COLO668 (cell line): ENCODE results near the gene LMO1.
A peak's percentile ranks its signal among the peaks of the same experiment; 100 is the strongest.

ENCODE experiments used
- DNase-seq: peaks from one replicate; lab custom pipeline; 2025; ENCODE audit not compliant: unreplicated experiment; lab: John Stamatoyannopoulos, UW

The LMO1 gene

GRCh38 chr11:8229299-8230177 is 34.1 kb downstream of the LMO1 start:
- peak; percentile 4 for DNase-seq

DNA sequence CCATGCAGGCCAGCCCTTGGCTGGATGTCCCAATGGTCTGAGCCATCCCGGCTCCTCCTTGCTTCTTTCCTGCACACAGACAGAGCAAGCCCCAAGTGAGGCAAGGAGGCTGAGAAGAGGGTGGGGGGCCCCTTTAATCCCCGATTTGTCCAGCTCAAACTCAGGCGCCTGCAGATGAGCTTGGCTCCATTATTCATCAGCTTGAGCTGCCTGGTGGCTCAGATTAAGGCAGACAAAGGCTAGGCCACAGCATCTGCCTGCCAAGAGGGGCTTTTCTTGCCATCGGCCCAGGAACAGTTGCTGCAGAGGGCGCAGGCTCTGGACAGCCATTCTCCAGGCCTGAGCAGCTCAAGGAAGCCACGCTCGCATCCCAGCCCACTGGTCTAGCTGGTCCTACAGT is 35.4 kb downstream of the LMO1 start:
- no peak for DNase-seq

DNA sequence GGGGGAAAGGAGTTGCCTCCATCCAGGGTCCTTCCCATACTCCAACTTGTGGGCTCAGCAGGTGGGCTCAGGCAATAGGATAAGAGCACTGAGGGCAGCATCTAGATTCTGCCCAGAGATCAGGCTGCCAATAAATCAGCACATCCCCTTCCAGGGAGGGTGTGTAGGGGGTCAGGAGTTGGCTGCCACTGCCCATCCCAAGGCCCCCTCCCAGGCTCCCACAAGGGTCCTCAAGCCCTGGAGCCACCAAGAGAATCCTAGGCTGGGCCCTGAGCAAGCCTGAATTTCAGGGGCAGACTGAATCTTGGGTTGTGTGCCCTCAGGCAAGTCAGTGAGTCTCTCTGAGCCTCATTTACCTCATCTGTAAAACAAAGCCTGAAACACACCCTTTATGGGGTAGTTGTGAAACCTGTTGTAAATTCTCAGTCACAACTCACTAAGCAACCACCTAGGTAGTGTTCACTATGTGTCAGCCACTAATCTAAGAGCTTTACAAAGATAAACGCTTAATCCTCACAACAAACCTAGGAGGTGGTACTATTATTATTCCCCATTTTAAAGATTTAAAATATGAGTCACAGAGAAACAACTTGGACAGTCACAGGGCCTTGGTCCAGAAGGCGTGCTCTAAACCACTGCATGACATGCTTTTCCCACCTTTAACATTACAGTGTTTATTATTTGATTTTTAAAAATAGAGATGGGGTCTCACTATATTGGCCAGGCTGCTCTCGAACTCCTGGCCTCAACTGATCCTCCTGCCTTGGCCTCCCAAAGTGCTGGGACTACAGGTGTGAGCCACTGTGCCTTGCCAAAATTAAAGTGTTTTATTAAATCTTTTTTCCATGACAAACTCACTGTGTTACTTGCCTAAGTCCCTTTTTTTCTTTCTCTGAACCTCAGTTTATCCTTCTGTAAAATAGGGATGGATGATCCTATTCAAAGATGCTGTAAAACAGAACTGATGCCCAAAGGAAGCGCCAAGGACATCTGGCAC is 36.2 kb downstream of the LMO1 start:
- DNase-seq = no peak

GRCh38 chr11:8225589-8226036 is 38.1 kb downstream of the LMO1 start:
- DNase-seq = peak; percentile 64

GRCh38 chr11:8224711-8225110 is 39.0 kb downstream of the LMO1 start:
- no peak for DNase-seq

GRCh38 chr11:8224161-8224591 is 39.5 kb downstream of the LMO1 start:
- DNase-seq = no peak

DNA sequence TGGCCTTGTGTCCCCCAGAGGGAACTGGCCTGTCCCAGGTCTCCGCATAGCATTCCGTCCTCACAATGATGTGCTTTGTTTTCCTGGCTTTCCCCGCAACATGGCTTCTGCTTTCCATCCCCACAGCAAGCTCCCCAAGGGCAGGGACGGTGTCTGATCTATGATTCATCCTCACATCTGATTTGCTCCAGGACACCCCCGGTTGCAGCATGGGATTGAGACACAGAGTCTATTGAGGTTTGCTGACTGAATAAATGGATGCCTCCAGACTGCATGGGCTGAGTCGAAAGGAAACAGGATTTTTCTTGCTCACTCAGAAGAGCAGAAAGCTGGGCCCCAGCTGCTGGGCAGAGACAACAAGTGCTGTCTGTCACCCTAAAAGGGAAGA is 40.2 kb downstream of the LMO1 start:
- DNase-seq = no peak

DNA sequence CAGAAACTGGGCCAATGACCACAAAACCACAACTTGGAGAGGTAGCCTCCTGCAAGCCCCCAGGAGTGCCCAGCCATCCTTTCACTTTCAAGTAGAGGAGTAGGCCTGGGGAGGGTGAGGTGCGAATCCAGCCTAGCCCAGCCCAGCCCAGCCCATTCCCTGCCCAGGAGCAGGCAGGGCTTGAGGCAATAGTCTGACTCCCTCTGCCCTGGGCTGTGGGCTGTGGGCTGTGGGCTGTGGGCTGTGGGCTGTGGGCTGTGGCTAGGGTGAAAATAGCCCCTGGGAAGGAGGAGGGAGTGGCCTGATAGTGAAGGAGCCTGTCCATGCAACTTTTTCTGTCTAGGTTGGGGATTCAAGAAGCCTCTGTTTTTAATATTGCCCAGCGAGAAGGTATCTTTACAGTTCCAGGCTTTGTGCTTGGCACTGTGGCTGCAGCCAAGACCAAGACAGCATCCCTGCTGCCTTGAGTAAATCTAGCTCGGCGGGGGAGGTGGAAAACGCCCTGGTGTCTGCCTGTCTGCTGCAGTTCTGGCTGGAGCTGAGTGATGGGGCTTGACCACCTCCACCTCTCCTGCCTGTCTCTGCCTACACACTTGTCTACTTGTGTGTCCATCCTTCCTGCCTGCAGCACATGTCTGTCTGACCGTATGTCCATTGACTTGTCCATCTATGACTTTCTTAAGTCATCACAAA is 40.7 kb downstream of the LMO1 start:
- no peak for DNase-seq

- no peak for DNase-seq
Observed at GRCh38 chr11:8221917-8222495, 41.7 kb downstream of the LMO1 start.

DNA sequence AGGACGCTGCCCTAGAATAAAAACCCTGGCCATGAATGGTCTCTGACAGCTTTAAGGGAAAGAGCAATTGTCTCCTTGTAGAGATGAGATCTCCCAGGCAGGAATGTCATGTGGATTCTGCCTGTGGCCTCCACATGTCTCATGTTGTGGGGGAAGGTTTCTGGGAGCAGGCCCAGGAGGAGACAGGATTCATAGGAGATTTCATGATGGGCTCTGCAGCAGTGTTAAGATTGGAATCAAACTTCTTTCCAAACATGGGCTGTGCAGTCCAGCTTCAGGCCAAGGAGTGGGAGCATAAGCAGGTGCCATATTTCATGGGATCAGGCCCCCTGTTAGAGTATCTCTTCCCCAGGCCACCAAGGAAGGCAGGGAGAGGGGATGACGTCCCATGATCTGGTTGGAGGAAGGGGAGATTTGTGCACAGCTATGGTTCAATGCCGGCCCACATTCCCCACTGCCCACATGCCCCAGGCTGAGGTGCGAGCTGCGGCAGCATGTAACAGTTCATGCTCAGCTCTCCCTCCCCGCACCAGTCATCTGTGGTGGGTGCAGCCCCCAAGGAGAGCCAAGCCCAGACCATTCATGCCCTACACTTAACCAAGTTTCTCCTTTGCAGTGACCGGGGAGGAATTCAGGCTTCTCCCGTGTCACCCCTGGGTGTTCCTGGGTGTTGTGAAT is 42.5 kb downstream of the LMO1 start:
- no peak for DNase-seq

DNA sequence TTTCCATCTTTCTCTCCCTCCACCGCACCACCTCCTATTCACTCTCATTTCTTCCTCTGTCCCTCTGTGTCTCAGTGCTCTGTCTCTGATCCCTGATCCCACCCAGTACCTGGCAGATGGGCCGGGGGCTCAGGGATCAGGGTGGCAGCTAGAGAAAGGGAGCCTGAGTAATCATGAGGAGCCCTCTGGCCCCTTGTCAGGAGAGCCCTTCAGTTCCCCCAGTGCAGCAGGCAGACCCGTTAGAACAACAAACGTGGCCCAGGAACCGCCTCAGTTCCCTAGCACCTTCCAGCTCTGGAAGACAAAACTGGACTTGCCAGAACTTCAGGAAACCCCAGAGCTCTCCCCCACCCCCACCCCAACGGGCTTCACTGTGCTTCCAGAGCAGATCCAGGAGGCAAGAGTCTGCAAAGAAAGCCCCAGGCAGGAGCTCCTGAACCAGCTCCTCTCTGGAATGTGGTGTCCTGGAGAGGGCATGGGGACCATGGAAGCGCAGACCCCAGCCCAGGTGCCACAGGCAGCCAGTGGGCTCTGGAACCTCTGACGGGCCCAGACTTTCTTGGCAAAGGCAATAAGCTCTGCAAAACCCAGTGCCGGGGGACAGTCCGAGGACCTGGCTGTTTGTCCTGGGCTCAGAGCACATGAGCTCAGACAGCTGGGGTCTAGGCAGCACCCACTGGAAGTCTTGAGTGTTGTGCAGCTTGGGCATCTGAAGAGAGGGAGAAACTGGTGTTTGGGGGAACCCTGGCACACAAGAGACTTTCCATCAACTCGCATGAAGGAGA is 43.2 kb downstream of the LMO1 start:
- DNase-seq = no peak

DNA sequence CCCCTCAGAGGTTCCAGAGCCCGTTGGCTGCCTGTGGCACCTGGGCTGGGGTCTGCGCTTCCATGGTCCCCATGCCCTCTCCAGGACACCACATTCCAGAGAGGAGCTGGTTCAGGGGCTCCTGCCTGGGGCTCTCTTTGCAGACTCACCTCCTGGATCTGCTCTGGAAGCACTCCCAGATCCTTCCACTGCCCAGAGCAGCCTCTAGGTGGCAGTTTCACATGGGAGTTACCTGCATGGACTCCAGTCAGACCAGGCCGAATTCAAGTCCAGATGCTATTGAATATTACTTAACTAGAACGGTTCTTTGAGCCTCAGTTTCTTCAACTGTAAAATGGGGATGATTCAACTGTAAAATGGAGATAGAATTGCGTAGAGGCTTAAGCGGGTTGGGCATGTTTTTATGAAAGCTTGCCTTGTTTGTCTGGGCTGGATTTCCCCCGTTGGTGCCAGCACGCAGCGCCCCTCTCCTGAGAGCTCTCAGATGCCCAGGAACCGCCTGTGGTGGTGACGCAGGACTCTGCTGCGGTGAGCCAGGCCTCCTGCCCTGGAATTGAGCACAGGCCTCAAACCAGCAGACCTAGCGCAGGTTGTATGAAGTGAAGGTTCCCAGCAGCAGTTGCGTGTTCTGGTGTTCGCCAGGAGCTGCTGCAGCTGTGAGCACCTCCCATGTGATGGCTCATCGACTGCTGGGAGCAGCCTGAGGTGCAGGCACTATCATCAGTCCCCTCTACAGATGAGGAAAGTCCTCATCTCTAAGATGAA is 44.2 kb downstream of the LMO1 start:
- DNase-seq = peak; percentile 43

GRCh38 chr11:8218840-8219239 is 44.8 kb downstream of the LMO1 start:
- no peak for DNase-seq

- DNase-seq = no peak
Observed at GRCh38 chr11:8218409-8218808, 45.3 kb downstream of the LMO1 start.

- no peak for DNase-seq
Observed at GRCh38 chr11:8217926-8218325, 45.8 kb downstream of the LMO1 start.

- DNase-seq = no peak
Observed at GRCh38 chr11:8217136-8217535, 46.5 kb downstream of the LMO1 start.

DNA sequence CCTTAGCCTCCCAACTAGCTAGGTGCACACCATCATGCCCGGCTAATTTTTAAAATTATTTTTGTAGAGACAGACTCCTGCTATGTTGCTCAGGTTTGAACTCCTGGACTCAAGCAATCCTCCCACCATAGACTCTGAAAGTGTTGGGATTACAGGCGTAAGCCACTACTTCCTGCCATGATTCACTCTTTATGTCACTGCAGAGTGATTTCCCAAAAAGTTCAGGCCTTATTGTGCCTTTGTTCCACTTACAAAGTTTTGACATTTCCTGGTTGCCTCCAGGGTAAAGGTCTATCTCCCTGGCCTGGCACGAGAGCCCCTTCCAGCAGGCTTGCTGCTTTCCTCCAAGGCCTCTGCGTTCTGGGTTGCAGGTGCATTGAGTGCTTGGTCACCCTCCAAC is 50.3 kb downstream of the LMO1 start:
- DNase-seq = no peak

DNA sequence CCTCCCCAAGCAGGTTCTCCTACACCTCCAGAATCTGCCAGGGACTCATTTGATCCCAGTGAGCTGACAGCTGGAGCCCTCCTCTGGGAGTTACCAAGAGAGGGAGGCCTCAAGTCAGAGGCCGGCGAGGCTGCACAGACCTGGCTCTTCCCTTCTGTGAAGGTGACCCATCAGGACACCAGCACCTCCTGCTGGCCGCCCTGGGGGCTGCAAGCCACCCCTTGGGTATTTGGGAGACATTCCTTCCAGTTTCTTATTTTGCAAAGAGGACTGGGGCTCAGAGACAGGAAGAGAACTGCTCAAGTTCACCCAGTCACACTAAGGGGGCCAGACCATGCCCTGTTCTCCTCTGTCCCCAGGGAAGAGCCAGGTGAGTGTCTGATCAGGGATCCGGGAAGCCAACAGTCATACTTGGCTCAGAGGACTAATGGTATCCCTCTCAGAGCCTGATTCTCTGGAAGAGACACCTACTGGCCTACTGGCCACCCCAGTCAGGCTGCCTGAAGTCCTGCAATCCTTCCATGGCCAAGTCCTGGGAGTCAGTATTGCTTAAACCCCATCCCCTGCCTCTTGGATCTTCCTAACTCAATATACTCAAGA is 54.4 kb downstream of the LMO1 start:
- peak; percentile 7 for DNase-seq
